CD4-positive, alpha-beta T cell treated with Interleukin-10 for 1 hour (primary cell): Measurements from ENCODE around the gene TMEM115.
"Not testable (repeated sequence)": the region's sequence is repeated elsewhere in the genome, so short reads cannot be mapped to it uniquely, and the experiment has no call there.

Experiments used
- DNase-seq: peaks from one replicate; pipeline ENCODE4 v3.0.0-alpha.2; 2020

The TMEM115 gene

DNA sequence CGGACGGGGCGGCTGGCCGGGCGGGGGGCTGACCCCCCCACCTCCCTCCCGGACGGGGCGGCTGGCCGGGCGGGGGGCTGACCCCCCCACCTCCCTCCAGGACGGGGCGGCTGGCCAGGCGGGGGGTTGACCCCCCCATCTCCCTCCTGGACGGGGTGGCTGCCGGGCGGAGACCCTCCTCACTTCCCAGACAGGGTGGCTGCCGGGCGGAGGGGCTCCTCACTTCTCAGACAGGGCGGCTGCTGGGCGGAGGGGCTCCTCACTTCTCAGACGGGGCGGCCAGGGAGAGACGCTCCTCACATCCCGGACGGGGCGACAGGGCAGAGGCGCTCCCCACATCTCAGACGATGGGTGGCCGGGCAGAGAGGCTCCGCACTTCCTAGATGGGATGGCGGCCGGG lies 47.3 kb downstream of the TMEM115 start:
- not testable (repeated sequence) for DNase-seq
